ENCODE data around the gene CD276.

The CD276 gene

DNA sequence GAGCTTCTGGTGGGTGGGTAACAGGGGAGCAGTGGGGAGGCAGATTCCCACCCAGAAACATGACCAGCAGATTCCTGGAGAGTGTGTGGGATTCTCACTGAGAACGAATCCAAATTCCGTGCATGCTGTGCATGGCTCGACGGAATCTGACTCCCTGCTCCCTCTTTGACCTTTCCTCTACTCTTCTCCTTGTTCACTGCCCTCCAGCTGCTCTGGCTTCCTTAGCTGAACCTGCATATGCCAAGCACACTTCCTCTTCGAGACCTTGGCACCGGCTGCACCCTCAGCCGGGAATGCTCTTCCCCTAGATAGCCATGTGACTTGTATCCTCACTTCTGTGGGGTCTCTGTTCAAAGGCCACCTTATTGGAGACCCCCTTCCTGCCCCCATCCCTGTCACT is 62.7 kb downstream of the CD276 start:
- no peak overlapping the region for H3K4me3 ChIP-seq (ENCODE audit: low read depth, low read length)
- DNase-seq (ENCODE audit: low read depth): no peak
- no peak for TF ChIP-seq CTCF (IDR thresholded peaks at IDR 0.05; ENCODE audit: low read depth, low read length, missing control alignments)

DNA sequence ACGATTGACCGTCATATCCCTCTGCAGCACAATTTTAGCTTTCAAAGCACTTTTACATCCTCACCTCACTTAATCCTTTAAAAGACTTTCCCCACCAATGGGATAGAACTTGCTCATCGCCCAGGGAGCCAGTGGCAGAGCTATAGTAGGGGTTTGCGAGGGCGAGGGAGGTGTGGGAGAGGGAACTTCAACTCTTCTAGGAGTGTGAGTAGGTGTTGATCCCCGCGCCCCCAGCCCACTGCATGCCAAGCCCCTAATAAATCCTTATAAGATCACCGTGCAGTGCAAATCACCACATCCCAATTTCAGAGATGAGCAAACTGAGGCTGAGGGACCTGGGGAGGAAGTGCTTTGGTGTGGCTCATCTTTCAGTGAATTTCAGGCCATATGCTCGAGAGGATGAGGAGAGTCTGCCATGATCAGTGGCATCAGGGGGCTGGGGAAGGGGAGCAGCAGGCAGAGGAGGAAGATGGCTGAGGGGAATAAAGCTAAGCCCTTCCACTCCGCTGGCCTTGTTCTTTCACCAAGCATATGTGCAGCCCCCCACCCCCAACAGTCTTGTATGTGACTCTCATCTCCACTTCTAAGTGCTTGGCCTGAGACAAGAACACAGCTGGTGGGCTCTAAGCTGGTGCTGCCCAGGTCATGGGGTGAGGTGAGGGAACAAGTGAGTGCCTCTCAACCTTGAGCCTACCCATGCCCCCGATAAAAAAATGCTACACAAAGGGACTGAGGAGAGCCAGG is 63.8 kb downstream of the CD276 start:
- no peak overlapping the region for H3K4me3 ChIP-seq (ENCODE audit: low read depth, low read length)
- no peak for DNase-seq (ENCODE audit: low read depth)
- TF ChIP-seq CTCF (IDR thresholded peaks at IDR 0.05; ENCODE audit: low read depth, low read length, missing control alignments): no peak

GRCh38 chr15:73748730-73749129 is 64.5 kb downstream of the CD276 start:
- H3K4me3 ChIP-seq (ENCODE audit: low read depth, low read length): no peak overlapping the region
- no peak for TF ChIP-seq CTCF (IDR thresholded peaks at IDR 0.05; ENCODE audit: low read depth, low read length, missing control alignments)
- DNase-seq (ENCODE audit: low read depth): no peak

GRCh38 chr15:73749533-73749932 is 65.3 kb downstream of the CD276 start:
- no peak for TF ChIP-seq CTCF (IDR thresholded peaks at IDR 0.05; ENCODE audit: low read depth, low read length, missing control alignments)
- DNase-seq (ENCODE audit: low read depth): no peak
- no peak overlapping the region for H3K4me3 ChIP-seq (ENCODE audit: low read depth, low read length)

GRCh38 chr15:73749971-73750370 is 65.8 kb downstream of the CD276 start:
- no peak for TF ChIP-seq CTCF (IDR thresholded peaks at IDR 0.05; ENCODE audit: low read depth, low read length, missing control alignments)
- DNase-seq (ENCODE audit: low read depth): no peak
- no peak overlapping the region for H3K4me3 ChIP-seq (ENCODE audit: low read depth, low read length)

DNA sequence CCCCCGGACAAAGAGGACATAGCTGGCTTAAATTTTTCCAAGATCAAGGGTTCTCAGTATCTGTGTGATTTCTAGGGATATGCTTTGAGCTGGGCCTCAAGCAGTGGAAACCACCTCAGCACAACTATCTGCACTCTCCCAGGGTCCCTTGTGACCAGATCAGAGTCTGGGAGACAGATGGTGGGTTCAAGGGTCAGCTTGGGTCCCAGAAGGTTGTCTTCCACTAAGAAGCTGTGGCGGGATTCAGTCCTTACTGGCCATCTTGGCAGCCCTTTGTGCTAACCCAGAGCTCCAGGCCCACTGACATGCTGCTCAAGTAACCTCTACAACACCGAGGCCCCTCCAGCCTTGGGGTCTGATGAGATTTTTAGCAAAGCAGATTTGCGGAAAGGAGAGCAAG is 66.3 kb downstream of the CD276 start:
- no peak for TF ChIP-seq CTCF (IDR thresholded peaks at IDR 0.05; ENCODE audit: low read depth, low read length, missing control alignments)
- no peak for DNase-seq (ENCODE audit: low read depth)
- no peak overlapping the region for H3K4me3 ChIP-seq (ENCODE audit: low read depth, low read length)

DNA sequence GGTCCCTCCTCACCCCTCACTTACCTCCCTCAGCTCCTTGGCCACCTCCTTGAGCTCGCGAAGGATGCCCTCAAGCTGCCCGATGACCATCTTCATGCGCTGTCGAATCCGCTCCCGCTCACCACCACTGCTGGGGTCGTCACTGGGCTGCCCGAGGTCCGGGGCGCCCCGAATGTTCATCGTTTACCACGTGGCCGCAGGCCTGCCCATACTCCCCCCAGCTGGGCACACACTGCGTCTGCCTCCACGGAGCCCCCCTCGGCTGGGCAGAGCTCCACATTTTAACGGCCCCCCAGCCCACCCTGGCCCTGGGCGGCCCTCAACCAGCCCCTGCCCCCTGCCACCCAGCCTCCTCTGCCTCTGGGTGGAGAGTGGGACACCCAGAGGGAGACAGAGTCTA is 66.8 kb downstream of the CD276 start:
- DNase-seq (ENCODE audit: low read depth): no peak
- H3K4me3 ChIP-seq (ENCODE audit: low read depth, low read length): no peak overlapping the region
- no peak for TF ChIP-seq CTCF (IDR thresholded peaks at IDR 0.05; ENCODE audit: low read depth, low read length, missing control alignments)
